ENCODE measurements around the gene OMG.
A peak's percentile ranks its signal among the peaks of the same experiment; 100 is the strongest.
"Not testable (repeated sequence)": the region's sequence is repeated elsewhere in the genome, so short reads cannot be mapped to it uniquely, and the experiment has no call there.

OMG gene

GRCh38 chr17:31320241-31320640 is 23.2 kb upstream of the OMG start:
- Histone ChIP-seq H3K27me3 (ENCODE audit: insufficient read depth, low read length) (no peaks in the 10 kb centered on the region), H3K4me3 (ENCODE audit: low read depth, low read length) (peak overlapping the region; percentile 71), H3K79me2 (ENCODE audit: control insufficient read depth, insufficient read depth, low read length, unreplicated experiment) (peaks cover 17% of the 10 kb centered on the region), H3K36me3 (ENCODE audit: insufficient read depth, low read length) (0 out of 2 replicates have a peak, but pooled peaks cover 4% of the 10 kb centered on the region), H3K4me1 (ENCODE audit: control insufficient read depth, insufficient read depth, low read length, unreplicated experiment) (peaks cover 38% of the 10 kb centered on the region), H3K27ac (ENCODE audit: low read depth, low read length) (peak overlapping the region; percentile 71), H2AFZ (ENCODE audit: low read length, unreplicated experiment) (no peak overlapping the region)

- Histone ChIP-seq H3K27me3 (ENCODE audit: insufficient read depth, low read length) (no peaks in the 10 kb centered on the region), H3K79me2 (ENCODE audit: control insufficient read depth, insufficient read depth, low read length, unreplicated experiment) (peaks cover 17% of the 10 kb centered on the region), H2AFZ (ENCODE audit: low read length, unreplicated experiment) (peak overlapping the region; percentile 84), H3K36me3 (ENCODE audit: insufficient read depth, low read length) (0 out of 2 replicates have a peak, but pooled peaks cover 4% of the 10 kb centered on the region), H3K4me3 (ENCODE audit: low read depth, low read length) (peak overlapping the region; percentile 71), H3K4me1 (ENCODE audit: control insufficient read depth, insufficient read depth, low read length, unreplicated experiment) (peaks cover 46% of the 10 kb centered on the region), H3K27ac (ENCODE audit: low read depth, low read length) (peak overlapping the region; percentile 83)
These were observed 22.0 kb upstream of the OMG start for GRCh38 chr17:31318851-31319661.

GRCh38 chr17:31318298-31318801 is 21.3 kb upstream of the OMG start:
- H3K36me3 ChIP-seq (ENCODE audit: insufficient read depth, low read length), result 0 out of 2 replicates have a peak, but pooled peaks cover 4% of the 10 kb centered on the region
- peaks cover 46% of the 10 kb centered on the region for H3K4me1 ChIP-seq (ENCODE audit: control insufficient read depth, insufficient read depth, low read length, unreplicated experiment)
- peak overlapping the region; percentile 84 for H2AFZ ChIP-seq (ENCODE audit: low read length, unreplicated experiment)
- peak overlapping the region; percentile 71 for H3K4me3 ChIP-seq (ENCODE audit: low read depth, low read length)
- peaks cover 17% of the 10 kb centered on the region for H3K79me2 ChIP-seq (ENCODE audit: control insufficient read depth, insufficient read depth, low read length, unreplicated experiment)
- H3K27me3 ChIP-seq (ENCODE audit: insufficient read depth, low read length), result no peaks in the 10 kb centered on the region
- peak overlapping the region; percentile 83 for H3K27ac ChIP-seq (ENCODE audit: low read depth, low read length)

DNA sequence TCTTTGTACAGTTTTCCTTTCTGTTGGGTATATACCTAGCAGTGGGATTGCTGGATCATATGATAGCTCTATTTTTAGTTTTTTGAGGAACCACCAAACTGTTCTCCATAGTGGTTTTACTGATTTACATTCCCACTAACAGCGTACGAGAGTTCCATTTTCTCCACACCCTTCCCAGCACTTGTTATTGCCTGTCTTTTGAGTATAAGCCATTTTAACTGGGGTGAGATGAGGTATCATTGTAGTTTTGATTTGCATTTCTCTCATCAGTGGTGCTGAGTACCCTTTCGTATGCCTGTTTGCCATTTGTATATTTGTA is 17.7 kb upstream of the OMG start:
- peaks cover 15% of the 10 kb centered on the region for H3K79me2 ChIP-seq (ENCODE audit: control insufficient read depth, insufficient read depth, low read length, unreplicated experiment)
- H3K27ac ChIP-seq (ENCODE audit: low read depth, low read length), result peak overlapping the region; percentile 89
- peak overlapping the region; percentile 73; the same call in 1 of the 2 replicates for H3K4me3 ChIP-seq (ENCODE audit: low read depth, low read length)
- peaks cover 32% of the 10 kb centered on the region for H3K4me1 ChIP-seq (ENCODE audit: control insufficient read depth, insufficient read depth, low read length, unreplicated experiment)
- 0 out of 2 replicates have a peak, but pooled peaks cover 4% of the 10 kb centered on the region for H3K36me3 ChIP-seq (ENCODE audit: insufficient read depth, low read length)
- no peak overlapping the region for H2AFZ ChIP-seq (ENCODE audit: low read length, unreplicated experiment)
- no peaks in the 10 kb centered on the region for H3K27me3 ChIP-seq (ENCODE audit: insufficient read depth, low read length)

- Histone ChIP-seq H3K27ac (ENCODE audit: low read depth, low read length) (peak within 1 kb of the TSS; percentile 89), H3K79me2 (ENCODE audit: control insufficient read depth, insufficient read depth, low read length, unreplicated experiment) (peaks cover 11% of the 10 kb centered on the region), H3K36me3 (ENCODE audit: insufficient read depth, low read length) (0 out of 2 replicates have a peak, but pooled peaks cover 4% of the 10 kb centered on the region), H3K4me1 (ENCODE audit: control insufficient read depth, insufficient read depth, low read length, unreplicated experiment) (peaks cover 29% of the 10 kb centered on the region), H3K27me3 (ENCODE audit: insufficient read depth, low read length) (no peaks in the 10 kb centered on the region), H3K4me3 (ENCODE audit: low read depth, low read length) (peak within 1 kb of the TSS; percentile 73), H2AFZ (ENCODE audit: low read length, unreplicated experiment) (no peak within 1 kb of the TSS)
These were observed 17.1 kb upstream of the OMG start, which contains the start of gene EVI2B for GRCh38 chr17:31313982-31314781. EVI2B (minus strand) TSS chr17:31314054; CDS start chr17:31305609, 8,445 bp downstream.

- H3K4me3 ChIP-seq (ENCODE audit: low read depth, low read length); H3K36me3 ChIP-seq (ENCODE audit: insufficient read depth, low read length); H3K27ac ChIP-seq (ENCODE audit: low read depth, low read length); H2AFZ ChIP-seq (ENCODE audit: low read length, unreplicated experiment); H3K27me3 ChIP-seq (ENCODE audit: insufficient read depth, low read length): not testable (repeated sequence)
- peaks cover 14% of the 10 kb centered on the region for H3K79me2 ChIP-seq (ENCODE audit: control insufficient read depth, insufficient read depth, low read length, unreplicated experiment)
- peaks cover 14% of the 10 kb centered on the region for H3K4me1 ChIP-seq (ENCODE audit: control insufficient read depth, insufficient read depth, low read length, unreplicated experiment)
These were observed 15.2 kb upstream of the OMG start for GRCh38 chr17:31312223-31312622.

DNA sequence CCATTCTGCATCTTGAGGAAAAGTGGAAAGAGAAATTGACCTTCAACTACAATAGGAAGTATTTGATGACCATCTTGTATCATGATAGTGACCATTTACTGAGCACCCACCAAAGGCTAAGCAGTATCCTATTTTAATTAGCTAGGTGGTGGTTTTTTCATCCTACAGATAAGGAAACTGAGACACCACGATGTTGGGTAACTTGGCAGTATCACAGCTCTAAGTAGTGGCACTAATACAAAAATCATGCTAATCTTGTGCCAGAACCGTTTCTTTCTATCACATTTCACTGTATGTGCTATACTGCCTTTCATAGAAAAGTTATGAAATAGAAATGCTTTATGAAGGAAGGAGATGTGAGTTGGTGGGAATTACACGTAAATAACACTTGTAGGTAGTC is 14.5 kb upstream of the OMG start:
- Histone ChIP-seq H2AFZ (ENCODE audit: low read length, unreplicated experiment) (no peak overlapping the region), H3K4me3 (ENCODE audit: low read depth, low read length) (no peak overlapping the region), H3K27ac (ENCODE audit: low read depth, low read length) (no peak overlapping the region), H3K27me3 (ENCODE audit: insufficient read depth, low read length) (no peaks in the 10 kb centered on the region), H3K79me2 (ENCODE audit: control insufficient read depth, insufficient read depth, low read length, unreplicated experiment) (peaks cover 14% of the 10 kb centered on the region), H3K36me3 (ENCODE audit: insufficient read depth, low read length) (no peaks in the 10 kb centered on the region), H3K4me1 (ENCODE audit: control insufficient read depth, insufficient read depth, low read length, unreplicated experiment) (peaks cover 14% of the 10 kb centered on the region)

- H3K79me2 ChIP-seq (ENCODE audit: control insufficient read depth, insufficient read depth, low read length, unreplicated experiment), result peaks cover 14% of the 10 kb centered on the region
- H3K4me3 ChIP-seq (ENCODE audit: low read depth, low read length), result no peak overlapping the region
These were observed 13.8 kb upstream of the OMG start for GRCh38 chr17:31310886-31311285.

GRCh38 chr17:31310260-31310659 is 13.2 kb upstream of the OMG start:
- H3K27me3 ChIP-seq (ENCODE audit: insufficient read depth, low read length), result no peaks in the 10 kb centered on the region
- H3K4me3 ChIP-seq (ENCODE audit: low read depth, low read length), result no peak overlapping the region
- peaks cover 14% of the 10 kb centered on the region for H3K4me1 ChIP-seq (ENCODE audit: control insufficient read depth, insufficient read depth, low read length, unreplicated experiment)
- H3K27ac ChIP-seq (ENCODE audit: low read depth, low read length), result no peak overlapping the region
- H3K36me3 ChIP-seq (ENCODE audit: insufficient read depth, low read length), result peaks cover 2% of the 10 kb centered on the region
- no peak overlapping the region for H2AFZ ChIP-seq (ENCODE audit: low read length, unreplicated experiment)
- peaks cover 14% of the 10 kb centered on the region for H3K79me2 ChIP-seq (ENCODE audit: control insufficient read depth, insufficient read depth, low read length, unreplicated experiment)

More at GRCh38 chr17:31310886-31311285, 13.8 kb upstream of the OMG start:
- no peak overlapping the region for H2AFZ ChIP-seq (ENCODE audit: low read length, unreplicated experiment)
- H3K27ac ChIP-seq (ENCODE audit: low read depth, low read length), result no peak overlapping the region
- H3K4me1 ChIP-seq (ENCODE audit: control insufficient read depth, insufficient read depth, low read length, unreplicated experiment), result peaks cover 14% of the 10 kb centered on the region
- H3K36me3 ChIP-seq (ENCODE audit: insufficient read depth, low read length), result no peaks in the 10 kb centered on the region
- H3K27me3 ChIP-seq (ENCODE audit: insufficient read depth, low read length), result no peaks in the 10 kb centered on the region

GRCh38 chr17:31309556-31309955 is 12.5 kb upstream of the OMG start:
- peaks cover 20% of the 10 kb centered on the region for H3K79me2 ChIP-seq (ENCODE audit: control insufficient read depth, insufficient read depth, low read length, unreplicated experiment)
- H3K27ac ChIP-seq (ENCODE audit: low read depth, low read length), result no peak overlapping the region
- H3K4me3 ChIP-seq (ENCODE audit: low read depth, low read length), result no peak overlapping the region
- H3K27me3 ChIP-seq (ENCODE audit: insufficient read depth, low read length), result no peaks in the 10 kb centered on the region
- no peak overlapping the region for H2AFZ ChIP-seq (ENCODE audit: low read length, unreplicated experiment)
- peaks cover 9% of the 10 kb centered on the region for H3K36me3 ChIP-seq (ENCODE audit: insufficient read depth, low read length)
- peaks cover 8% of the 10 kb centered on the region for H3K4me1 ChIP-seq (ENCODE audit: control insufficient read depth, insufficient read depth, low read length, unreplicated experiment)

All from ACC112 (cell line).